Liver (tissue), 9 donors: ENCODE results near the gene PPDPF. TPM values are rescaled to one million over a fixed set of nuclear protein-coding genes. Genes with fewer than 3 reads are reported as not detected.

Source experiments
- DNase-seq: peaks from one replicate; pipeline ENCODE4 v3.0.0-alpha.2; 2017; ENCODE audit warnings: low spot score
- H3K27ac ChIP-seq, 2 donors: one replicate each; pipeline ENCODE4 v1.7.0; 2013; ENCODE audit warnings: inconsistent platforms in 2 of 2, low read length in 2 of 2, control low read depth in 1 of 2, low read depth in 1 of 2, mild to moderate bottlenecking in 1 of 2
- H3K27me3 ChIP-seq, 4 donors: one replicate each; pipeline versions ENCODE4 v1.6.1 to v1.7.0; 2013; ENCODE audit warnings: low read length in 3 of 4, inconsistent platforms in 1 of 4, mild to moderate bottlenecking in 1 of 4, moderate library complexity in 1 of 4; ENCODE audit not compliant: control insufficient read depth in 4 of 4, insufficient read depth in 4 of 4
- H3K36me3 ChIP-seq, 4 donors: one replicate each; pipeline versions ENCODE4 v1.6.1 to v1.7.0; 2013; ENCODE audit warnings: low read length in 3 of 4, mild to moderate bottlenecking in 3 of 4, low read depth in 1 of 4, moderate library complexity in 1 of 4; ENCODE audit not compliant: control insufficient read depth in 4 of 4, insufficient read depth in 3 of 4
- H3K4me1 ChIP-seq, 4 donors: one replicate each; pipeline versions ENCODE4 v1.6.1 to v1.7.0; 2013; ENCODE audit warnings: low read length in 3 of 4, mild to moderate bottlenecking in 3 of 4, moderate library complexity in 1 of 4; ENCODE audit not compliant: control insufficient read depth in 4 of 4, insufficient read depth in 4 of 4
- H3K4me3 ChIP-seq, 3 donors: one replicate each; pipeline versions ENCODE4 v1.6.1 to v1.7.0; 2013; ENCODE audit warnings: low read length in 3 of 3, control low read depth in 1 of 3, low read depth in 1 of 3, mild to moderate bottlenecking in 1 of 3
- H3K9ac ChIP-seq, 2 donors: one replicate each; pipeline ENCODE4 v1.7.0; 2013; ENCODE audit warnings: low read length in 2 of 2, mild to moderate bottlenecking in 2 of 2, moderate library complexity in 2 of 2, control low read depth in 1 of 2, low read depth in 1 of 2
- H3K9me3 ChIP-seq, 4 donors: one replicate each; pipeline versions ENCODE4 v1.6.1 to v1.7.0; 2013; ENCODE audit warnings: low read length in 3 of 4; ENCODE audit not compliant: control insufficient read depth in 4 of 4
- ATF3 ChIP-seq: IDR thresholded peaks from 2 replicates; pipeline ENCODE4 v1.6.1; 2016; ENCODE audit warnings: antibody characterized with exemption
- CTCF ChIP-seq: fragments of 150-350 bp; IDR thresholded peaks from 2 replicates; pipeline ENCODE4 v1.5.1; 2017; ENCODE audit warnings: improper control_type of control experiment, low read depth, low read length; ENCODE audit not compliant: missing input control
- EGR1 ChIP-seq, 2 donors: IDR thresholded peaks; 2 replicates each; pipeline ENCODE4 v1.6.1; 2016 to 2018; ENCODE audit warnings: antibody characterized with exemption in 2 of 2, low read depth in 2 of 2
- GABPA ChIP-seq, 2 donors: IDR thresholded peaks in 1 of 2; conservative IDR thresholded peaks in 1 of 2; 2 replicates each; pipeline ENCODE4 v1.6.1; 2016; ENCODE audit warnings: antibody characterized with exemption in 2 of 2, mild to moderate bottlenecking in 1 of 2, moderate library complexity in 1 of 2
- HNF4G ChIP-seq: IDR thresholded peaks from 2 replicates; pipeline ENCODE4 v1.6.1; 2016; ENCODE audit warnings: antibody characterized with exemption
- JUND ChIP-seq, 2 donors: IDR thresholded peaks; 2 replicates each; pipeline ENCODE4 v1.6.1; 2016; ENCODE audit warnings: antibody characterized with exemption in 2 of 2
- NR2F2 ChIP-seq: IDR thresholded peaks from 2 replicates; pipeline ENCODE4 v1.6.1; 2016; ENCODE audit warnings: antibody characterized with exemption
- RAD21 ChIP-seq, 2 donors: IDR thresholded peaks; 2 replicates each; pipeline ENCODE4 v1.6.1; 2016; ENCODE audit warnings: antibody characterized with exemption in 2 of 2, mild to moderate bottlenecking in 2 of 2
- REST ChIP-seq: IDR thresholded peaks from 2 replicates; pipeline ENCODE4 v1.6.1; 2016; ENCODE audit warnings: antibody characterized with exemption, mild to moderate bottlenecking
- RXRA ChIP-seq, 2 donors: IDR thresholded peaks; 2 replicates each; pipeline ENCODE4 v1.6.1; 2017 to 2018; ENCODE audit warnings: antibody characterized with exemption in 2 of 2, mild to moderate bottlenecking in 1 of 2
- TAF1 ChIP-seq: conservative IDR thresholded peaks from 2 replicates; pipeline ENCODE4 v1.6.1; 2016; ENCODE audit warnings: antibody characterized with exemption, mild to moderate bottlenecking
- YY1 ChIP-seq: IDR thresholded peaks from 2 replicates; pipeline ENCODE4 v1.6.1; 2016; ENCODE audit warnings: antibody characterized with exemption, mild to moderate bottlenecking
- ZBTB33 ChIP-seq: IDR thresholded peaks from 2 replicates; pipeline ENCODE4 v1.6.1; 2016; ENCODE audit warnings: antibody characterized with exemption
- WGBS: extraction: QIAGEN DNeasy Blood & Tissue Kit; methylation state at CpG from one replicate; pipeline ENCODE4 v1.1.7; 2013; 5-methylcytosine and 5-hydroxymethylcytosine counted together
- polyA plus RNA-seq, 2 donors: library from polyadenylated mRNA; stranded (reverse) in 1 of 2; unstranded in 1 of 2; fragments of 200-250 nt in 1 of 2; fragments of >200 nt in 1 of 2; fragmentation: Nextera tagmentation in 1 of 2; extraction: Ambion mirVana in 1 of 2; gene quantifications; one replicate each; pipeline versions ENCODE4 v1.2.1 to v1.2.3, GENCODE V29; 2013 to 2015
- total RNA-seq, 2 donors: library from RNA; depleted of rRNA; stranded (reverse); fragments of >200 nt; gene quantifications; one replicate each; pipeline ENCODE4 v1.2.3, GENCODE V29; 2014
- TF ChIP-seq, protein P1 (sequence below): IDR thresholded peaks from 2 replicates; pipeline ENCODE4 v1.6.1; 2016; ENCODE audit warnings: antibody characterized with exemption
- donor health status: healthy.
- donor health status: healthy.
- donor health status: healthy.
- donor health status: healthy.
- donor health status: healthy.

The PPDPF gene
- total and polyA plus RNA-seq, 4 donors, result 8.3 to 196 (median 25.3) TPM

- no peak overlapping the region for H3K4me3 ChIP-seq
- 85% methylated on average over 37 of the region's 37 CpGs for WGBS
- H3K9ac ChIP-seq, result no peak overlapping the region
- DNase-seq, result no peak
- no peak overlapping the region for H3K27ac ChIP-seq
- H3K36me3 ChIP-seq, result peaks cover 0 to 37% (median 23%) of the 10 kb centered on the region in 4 donors
- TF ChIP-seq EGR1 (IDR thresholded peaks at IDR 0.05; ENCODE audit: low read depth in 2 of 2) (no peak), JUND (IDR thresholded peaks at IDR 0.05) (no peak), REST (no peak), ATF3 (no peak), GABPA (IDR thresholded peaks at IDR 0.05 in 1 of 2, conservative IDR thresholded peaks at IDR 0.05 in 1 of 2) (no peak), RXRA (IDR thresholded peaks at IDR 0.05) (no peak), TAF1 (no peak), NR2F2 (no peak), CTCF (no peak)
- H3K27me3 ChIP-seq, result no peaks in the 10 kb centered on the region
- no peaks in the 10 kb centered on the region for H3K9me3 ChIP-seq
- H3K4me1 ChIP-seq, result peaks cover 0 to 10% (median 3%) of the 10 kb centered on the region in 4 donors
Observed at GRCh38 chr20:63567386-63568169, 47.0 kb downstream of the PPDPF start.

GRCh38 chr20:63568170-63568981 is 47.8 kb downstream of the PPDPF start:
- Histone ChIP-seq H3K36me3 (peaks cover 0 to 29% (median 19%) of the 10 kb centered on the region in 4 donors), H3K4me3 (no peak overlapping the region), H3K9ac (no peak overlapping the region), H3K27me3 (no peaks in the 10 kb centered on the region), H3K9me3 (no peaks in the 10 kb centered on the region), H3K4me1 (peaks cover 3 to 17% (median 8%) of the 10 kb centered on the region in 4 donors), H3K27ac (peak overlapping the region in 1 of 2 donors; percentile 33)
- WGBS, result 88% methylated on average over 43 of the region's 43 CpGs
- DNase-seq, result no peak
- TF ChIP-seq REST (no peak), TAF1 (no peak), RAD21 (IDR thresholded peaks at IDR 0.05) (no peak), GABPA (IDR thresholded peaks at IDR 0.05 in 1 of 2, conservative IDR thresholded peaks at IDR 0.05 in 1 of 2) (no peak), ZBTB33 (no peak), HNF4G (no peak), EGR1 (IDR thresholded peaks at IDR 0.05; ENCODE audit: low read depth in 2 of 2) (no peak), YY1 (no peak), CTCF (no peak)
- TF ChIP-seq, protein P1, sequence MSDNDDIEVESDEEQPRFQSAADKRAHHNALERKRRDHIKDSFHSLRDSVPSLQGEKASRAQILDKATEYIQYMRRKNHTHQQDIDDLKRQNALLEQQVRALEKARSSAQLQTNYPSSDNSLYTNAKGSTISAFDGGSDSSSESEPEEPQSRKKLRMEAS, result no peak
